GM10266 (cell line): ENCODE results near the gene KNSTRN.

ENCODE experiments used
- DNase-seq: peaks from one replicate; pipeline ENCODE4 v3.0.0; 2012; ENCODE audit errors: extremely low spot score
- CTCF ChIP-seq: IDR thresholded peaks from 2 replicates; pipeline ENCODE4 v1.5.1; 2012; ENCODE audit warnings: mild to moderate bottlenecking, low read depth; ENCODE audit not compliant: control insufficient read depth, insufficient read depth; ENCODE audit errors: missing control alignments

Gene KNSTRN

GRCh38 chr15:40418126-40418525, 35.6 kb downstream of the KNSTRN start:
- DNase-seq, result no peak

GRCh38 chr15:40420071-40420713, 37.7 kb downstream of the KNSTRN start:
- no peak for DNase-seq
- no peak for TF ChIP-seq CTCF

More at GRCh38 chr15:40418126-40418525, 35.6 kb downstream of the KNSTRN start:
- TF ChIP-seq CTCF, result no peak

- TF ChIP-seq CTCF, result no peak
- DNase-seq, result no peak
These were observed 38.3 kb downstream of the KNSTRN start for GRCh38 chr15:40420793-40421192.

- peak; percentile 81 for DNase-seq
- TF ChIP-seq CTCF, result peak; percentile 96
These were observed 39.0 kb downstream of the KNSTRN start for GRCh38 chr15:40421246-40422157.

- no peak for TF ChIP-seq CTCF
- no peak for DNase-seq
These were observed 42.1 kb downstream of the KNSTRN start for GRCh38 chr15:40424483-40425115.

GRCh38 chr15:40425681-40426080, 43.2 kb downstream of the KNSTRN start:
- TF ChIP-seq CTCF, result no peak

More at GRCh38 chr15:40425681-40426080, 43.2 kb downstream of the KNSTRN start:
- no peak for DNase-seq
